ENCODE results near the gene RTEL1. TPM values are rescaled to one million over a fixed set of nuclear protein-coding genes. Genes with fewer than 3 reads are reported as not detected.
"Not testable (repeated sequence)": the region's sequence is repeated elsewhere in the genome, so short reads cannot be mapped to it uniquely, and the experiment has no call there.

Gene RTEL1
- total and polyA plus RNA-seq, 9 of the 15 experiments (the other 6 are each of a cell fraction or from before 2014, with no cell fraction given), result 0.36 to 61.0 (median 17.9) TPM

- Histone ChIP-seq H3K4me1 (replicated peaks in 1 of 2; ENCODE audit: control insufficient read depth in 2 of 2, insufficient read depth in 2 of 2, low read length in 2 of 2) (peaks cover 19 to 49% of the 10 kb centered on the region in 2 experiments), H3K9ac (ENCODE audit: insufficient read depth in 1 of 2, low read depth in 2 of 2, low read length in 2 of 2) (peak overlapping the region; percentile 89 to 100), H3K9me3 (replicated peaks; ENCODE audit: control insufficient read depth, insufficient read depth, low read depth, low read length) (no peaks in the 10 kb centered on the region), H3K27me3 (ENCODE audit: control insufficient read depth in 2 of 2, insufficient read depth in 2 of 2, low read length in 2 of 2) (no peaks in the 10 kb centered on the region), H4K20me1 (replicated peaks; ENCODE audit: control insufficient read depth, insufficient read depth, low read length) (no peaks in the 10 kb centered on the region), H2AFZ (ENCODE audit: low read depth, low read length) (no peak overlapping the region), H3K9me1 (ENCODE audit: control insufficient read depth, insufficient read depth, low read length) (no peaks in the 10 kb centered on the region), H3K79me2 (ENCODE audit: control insufficient read depth, insufficient read depth, low read length) (peaks cover 25% of the 10 kb centered on the region), H3K27ac (ENCODE audit: extremely low read depth, low read depth, low read length) (no peak overlapping the region), H3K4me3 (peak overlapping the region; percentile 63), H3K4me2 (ENCODE audit: insufficient read depth, low read length) (peak overlapping the region; percentile 88), H3K36me3 (ENCODE audit: control insufficient read depth, insufficient read depth, low read length) (peaks cover 50% of the 10 kb centered on the region; the same call in 2 of the 3 replicates)
- FAIRE-seq (no peak), DNase-seq (ENCODE audit: extremely low read depth in 1 of 4, low spot score in 3 of 4) (peak in 1 of 4 experiments; percentile 42), ATAC-seq (no peak)
- ChIA-PET CTCF (ENCODE audit: low intra/inter-chr PET ratio) (no interaction called here), POLR2A (no interaction called here)
- in situ Hi-C loops (cut with MboI), result no loop called here
- no TSS peak for BruUV-seq (replicated peaks)
- WGBS (ENCODE audit: insufficient coverage, low coverage, missing lambda C conversion rate), result 64% methylated on average over 9 of the region's 13 CpGs
- intact Hi-C loops (cut with micrococcal nuclease), result loop anchor here (10.0 kb wide), 1 partner anchor 125 kb away; the partner anchor contains the start of gene PTK6
- TF ChIP-seq IRF9 (tag; IDR thresholded peaks at IDR 0.05) (no peak), FOXM1 (IDR thresholded peaks at IDR 0.05; ENCODE audit: low read depth) (no peak), FOXM1 (CRISPR knock-in tag; IDR thresholded peaks at IDR 0.05; ENCODE audit: low read depth) (no peak), PRDM10 (IDR thresholded peaks at IDR 0.05; ENCODE audit: partially characterized antibody) (no peak), NCOA4 (IDR thresholded peaks at IDR 0.05; ENCODE audit: partially characterized antibody) (no peak), POLR3A (IDR thresholded peaks at IDR 0.05; ENCODE audit: borderline replicate concordance, extremely low read depth, insufficient read depth, insufficient read length) (no peak), SIX5 (IDR thresholded peaks at IDR 0.05; ENCODE audit: borderline replicate concordance in 1 of 2, insufficient read depth in 1 of 2, low read depth in 1 of 2, low read length in 2 of 2) (no peak)
- TF ChIP-seq, protein P1, sequence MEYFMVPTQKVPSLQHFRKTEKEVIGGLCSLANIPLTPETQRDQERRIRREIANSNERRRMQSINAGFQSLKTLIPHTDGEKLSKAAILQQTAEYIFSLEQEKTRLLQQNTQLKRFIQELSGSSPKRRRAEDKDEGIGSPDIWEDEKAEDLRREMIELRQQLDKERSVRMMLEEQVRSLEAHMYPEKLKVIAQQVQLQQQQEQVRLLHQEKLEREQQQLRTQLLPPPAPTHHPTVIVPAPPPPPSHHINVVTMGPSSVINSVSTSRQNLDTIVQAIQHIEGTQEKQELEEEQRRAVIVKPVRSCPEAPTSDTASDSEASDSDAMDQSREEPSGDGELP (CRISPR knock-in tag; IDR thresholded peaks at IDR 0.05; ENCODE audit: borderline replicate concordance), result 0 out of 2 replicates have a peak, but pooled peaks have one; percentile 18
Observed at GRCh38 chr20:63659370-63659769, 1.3 kb downstream of the RTEL1 start.

GRCh38 chr20:63660174-63660573, 2.1 kb downstream of the RTEL1 start:
- ATAC-seq; FAIRE-seq; H3K4me2 ChIP-seq (ENCODE audit: insufficient read depth, low read length); in situ Hi-C loops (cut with MboI); H3K9me3 ChIP-seq (replicated peaks; ENCODE audit: control insufficient read depth, insufficient read depth, low read depth, low read length); H3K27me3 ChIP-seq (ENCODE audit: control insufficient read depth in 2 of 2, insufficient read depth in 2 of 2, low read length in 2 of 2); POLR2A ChIA-PET; CTCF ChIA-PET (ENCODE audit: low intra/inter-chr PET ratio); BruUV-seq (replicated peaks); H2AFZ ChIP-seq (ENCODE audit: low read depth, low read length); H3K27ac ChIP-seq (ENCODE audit: extremely low read depth, low read depth, low read length); H3K9ac ChIP-seq (ENCODE audit: insufficient read depth in 1 of 2, low read depth in 2 of 2, low read length in 2 of 2); DNase-seq (ENCODE audit: extremely low read depth in 1 of 4, low spot score in 3 of 4); intact Hi-C loops (cut with micrococcal nuclease); H3K4me3 ChIP-seq; H4K20me1 ChIP-seq (replicated peaks; ENCODE audit: control insufficient read depth, insufficient read depth, low read length); H3K9me1 ChIP-seq (ENCODE audit: control insufficient read depth, insufficient read depth, low read length): not testable (repeated sequence)
- peaks cover 18 to 53% of the 10 kb centered on the region in 2 experiments for H3K4me1 ChIP-seq (replicated peaks in 1 of 2; ENCODE audit: control insufficient read depth in 2 of 2, insufficient read depth in 2 of 2, low read length in 2 of 2)
- 83% methylated on average over 10 of the region's 10 CpGs for WGBS (ENCODE audit: insufficient coverage, low coverage, missing lambda C conversion rate)
- H3K79me2 ChIP-seq (ENCODE audit: control insufficient read depth, insufficient read depth, low read length), result peaks cover 25% of the 10 kb centered on the region
- H3K36me3 ChIP-seq (ENCODE audit: control insufficient read depth, insufficient read depth, low read length), result peaks cover 55% of the 10 kb centered on the region; the same call in 2 of the 3 replicates
